Testis (tissue), 3 donors: Measurements from ENCODE around the gene OXER1. TPM values are rescaled to one million over a fixed set of nuclear protein-coding genes. Genes with fewer than 3 reads are reported as not detected.

ENCODE experiments used
- DNase-seq: peaks from one replicate; pipeline ENCODE4 v3.0.0-alpha.2; 2019
- H3K27ac ChIP-seq, 2 donors: fragments of 200-600 bp; sonication (generic); one replicate each; pipeline ENCODE4 v1.5.1; 2019
- H3K27me3 ChIP-seq: fragments of 200-600 bp; sonication (generic); one replicate; pipeline ENCODE4 v1.5.1; 2019
- H3K36me3 ChIP-seq: fragments of 200-600 bp; sonication (generic); one replicate; pipeline ENCODE4 v1.5.1; 2017; ENCODE audit warnings: low read depth; ENCODE audit errors: missing control alignments
- H3K4me1 ChIP-seq: fragments of 200-600 bp; sonication (generic); one replicate; pipeline ENCODE4 v1.5.1; 2019
- H3K4me3 ChIP-seq, 2 donors: fragments of 200-600 bp; sonication (generic); one replicate each; pipeline ENCODE4 v1.5.1; 2017 to 2019
- H3K9me3 ChIP-seq: fragments of 200-600 bp; sonication (generic); one replicate; pipeline ENCODE4 v1.5.1; 2017
- POLR2A ChIP-seq: fragments of 450-650 bp; IDR thresholded peaks from one replicate; pipeline ENCODE4 v1.6.1; 2017; ENCODE audit warnings: antibody characterized with exemption, mild to moderate bottlenecking, moderate library complexity
- WGBS, 2 donors: methylation state at CpG; one replicate each; pipeline ENCODE4 v1.1.5; 2018; 5-methylcytosine and 5-hydroxymethylcytosine counted together
- intact Hi-C: fragments of 100-400 bp; cut with DNase I; formaldehyde crosslinking; loops from one replicate; pipeline ENCODE4 v1.15.1; 2023; ENCODE audit warnings: low total_unique reads
- polyA plus RNA-seq: library from polyadenylated mRNA; stranded (reverse); fragments of 350-450 nt; fragmentation: Illumina TruSeq; extraction: RNeasy Lipid Tissue Mini Kit (QIAGEN cat#74804); gene quantifications from one replicate; pipeline ENCODE4 v1.2.3, GENCODE V29; 2014; ENCODE audit warnings: low read depth, low replicate concordance; ENCODE audit not compliant: insufficient read depth
- total RNA-seq, 2 donors: library from RNA; depleted of rRNA; stranded (reverse); fragments of >200 nt; gene quantifications; one replicate each; pipeline ENCODE4 v1.2.3, GENCODE V29; 2016
- TF ChIP-seq, protein P1 (sequence below), 3 experiments: fragments of 450-650 bp in 2 of 3; fragments of 200-600 bp in 1 of 3; sonication (generic) in 1 of 3; IDR thresholded peaks; one replicate each; pipeline ENCODE4 v1.5.1; 2016 to 2019; ENCODE audit warnings: antibody characterized with exemption in 3 of 3, mild to moderate bottlenecking in 2 of 3, moderate library complexity in 1 of 3

The OXER1 gene
- total and polyA plus RNA-seq, 3 donors from 2014 or later, result 1.3 to 2.0 (median 1.3) TPM

DNA sequence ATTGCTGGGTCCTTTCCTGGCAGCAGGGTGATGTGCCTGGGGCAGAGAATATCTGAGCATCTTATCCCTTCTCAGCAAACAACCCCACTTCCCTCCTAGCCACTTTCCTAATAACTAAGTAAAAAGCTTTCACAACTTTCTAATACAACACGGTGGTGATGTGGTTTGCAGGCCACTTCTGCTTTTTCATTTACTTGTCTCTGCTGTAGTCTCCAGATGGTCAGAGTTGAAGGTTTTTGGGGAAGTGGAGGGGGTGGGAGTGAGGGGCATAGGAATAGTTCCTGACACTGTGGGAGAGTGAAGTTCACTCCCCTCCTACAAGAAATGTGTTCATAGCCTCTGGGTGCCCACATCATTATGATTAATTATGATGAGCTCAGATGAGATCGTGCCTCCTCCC lies 11.6 kb downstream of the OXER1 start:
- no peaks in the 10 kb centered on the region for H3K36me3 ChIP-seq
- no peak overlapping the region for H3K4me3 ChIP-seq
- H3K27me3 ChIP-seq, result no peaks in the 10 kb centered on the region
- WGBS, 2 donors, result 62 to 71% methylated on average over 2 of the region's 2 CpGs
- TF ChIP-seq POLR2A, result no peak
- TF ChIP-seq, protein P1, sequence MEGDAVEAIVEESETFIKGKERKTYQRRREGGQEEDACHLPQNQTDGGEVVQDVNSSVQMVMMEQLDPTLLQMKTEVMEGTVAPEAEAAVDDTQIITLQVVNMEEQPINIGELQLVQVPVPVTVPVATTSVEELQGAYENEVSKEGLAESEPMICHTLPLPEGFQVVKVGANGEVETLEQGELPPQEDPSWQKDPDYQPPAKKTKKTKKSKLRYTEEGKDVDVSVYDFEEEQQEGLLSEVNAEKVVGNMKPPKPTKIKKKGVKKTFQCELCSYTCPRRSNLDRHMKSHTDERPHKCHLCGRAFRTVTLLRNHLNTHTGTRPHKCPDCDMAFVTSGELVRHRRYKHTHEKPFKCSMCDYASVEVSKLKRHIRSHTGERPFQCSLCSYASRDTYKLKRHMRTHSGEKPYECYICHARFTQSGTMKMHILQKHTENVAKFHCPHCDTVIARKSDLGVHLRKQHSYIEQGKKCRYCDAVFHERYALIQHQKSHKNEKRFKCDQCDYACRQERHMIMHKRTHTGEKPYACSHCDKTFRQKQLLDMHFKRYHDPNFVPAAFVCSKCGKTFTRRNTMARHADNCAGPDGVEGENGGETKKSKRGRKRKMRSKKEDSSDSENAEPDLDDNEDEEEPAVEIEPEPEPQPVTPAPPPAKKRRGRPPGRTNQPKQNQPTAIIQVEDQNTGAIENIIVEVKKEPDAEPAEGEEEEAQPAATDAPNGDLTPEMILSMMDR (IDR thresholded peaks at IDR 0.05), result no peak
- intact Hi-C loops, result no loop called here
- peaks cover 19% of the 10 kb centered on the region for H3K4me1 ChIP-seq
- no peak overlapping the region for H3K27ac ChIP-seq
- no peaks in the 10 kb centered on the region for H3K9me3 ChIP-seq
- no peak for DNase-seq

GRCh38 chr2:42748840-42749239 lies 15.1 kb downstream of the OXER1 start:
- intact Hi-C loops, result no loop called here
- TF ChIP-seq, protein P1 (IDR thresholded peaks at IDR 0.05), result no peak
- no peak for TF ChIP-seq POLR2A
- H3K4me3 ChIP-seq, result no peak overlapping the region
- WGBS, 2 donors, result 94% methylated on average over 4 of the region's 4 CpGs
- H3K4me1 ChIP-seq, result peaks cover 8% of the 10 kb centered on the region
- H3K36me3 ChIP-seq, result no peaks in the 10 kb centered on the region
- H3K9me3 ChIP-seq, result no peaks in the 10 kb centered on the region
- H3K27ac ChIP-seq, result no peak overlapping the region
- H3K27me3 ChIP-seq, result no peaks in the 10 kb centered on the region
- no peak for DNase-seq

DNA sequence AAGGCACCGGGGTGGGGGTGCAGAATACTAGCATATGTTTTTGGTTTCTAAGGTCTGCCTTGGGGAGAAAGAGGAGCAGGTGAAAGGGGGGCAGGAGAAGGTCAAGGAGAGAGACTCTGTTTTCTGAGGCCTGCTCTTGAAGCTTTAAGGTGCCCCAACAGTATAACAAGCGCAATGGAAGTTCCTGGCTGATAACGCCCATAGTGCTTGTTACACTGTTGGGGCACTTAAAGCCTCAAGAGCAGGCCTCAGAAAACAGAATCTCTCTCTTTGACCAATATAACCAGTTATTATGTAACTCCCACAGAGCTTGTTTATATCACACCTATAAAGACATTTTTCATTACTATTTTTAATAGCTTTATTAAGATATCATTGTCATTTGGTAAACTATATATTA lies 16.5 kb downstream of the OXER1 start:
- WGBS, 2 donors, result 94 to 96% methylated on average over 3 of the region's 3 CpGs
- Histone ChIP-seq H3K27ac (no peak overlapping the region), H3K9me3 (no peaks in the 10 kb centered on the region), H3K4me3 (no peak overlapping the region), H3K36me3 (no peaks in the 10 kb centered on the region), H3K4me1 (no peaks in the 10 kb centered on the region), H3K27me3 (no peaks in the 10 kb centered on the region)
- DNase-seq, result no peak
- intact Hi-C loops, result no loop called here
- TF ChIP-seq, protein P1 (IDR thresholded peaks at IDR 0.05), result no peak
- no peak for TF ChIP-seq POLR2A

GRCh38 chr2:42744545-42745082 lies 19.3 kb downstream of the OXER1 start:
- intact Hi-C loops, result no loop called here
- DNase-seq, result no peak
- Histone ChIP-seq H3K36me3 (no peaks in the 10 kb centered on the region), H3K4me3 (no peak overlapping the region), H3K27ac (no peak overlapping the region), H3K9me3 (no peaks in the 10 kb centered on the region), H3K27me3 (no peaks in the 10 kb centered on the region), H3K4me1 (no peaks in the 10 kb centered on the region)
- TF ChIP-seq POLR2A, result no peak
- TF ChIP-seq, protein P1 (IDR thresholded peaks at IDR 0.05), result no peak
- 94 to 97% methylated on average over 3 of the region's 3 CpGs for WGBS, 2 donors

GRCh38 chr2:42743659-42743990 lies 20.3 kb downstream of the OXER1 start:
- TF ChIP-seq, protein P1 (IDR thresholded peaks at IDR 0.05), result no peak
- TF ChIP-seq POLR2A, result no peak
- Histone ChIP-seq H3K27ac (no peak overlapping the region), H3K27me3 (no peaks in the 10 kb centered on the region), H3K9me3 (no peaks in the 10 kb centered on the region), H3K4me1 (no peaks in the 10 kb centered on the region), H3K36me3 (no peaks in the 10 kb centered on the region), H3K4me3 (no peak overlapping the region)
- no peak for DNase-seq
- intact Hi-C loops, result no loop called here
- 90 to 100% methylated on average over 1 of the region's 1 CpG for WGBS, 2 donors
